Measurements from ENCODE around the gene PPP4R1.

Gene PPP4R1

GRCh38 chr18:9549405-9549804 lies 65.0 kb downstream of the PPP4R1 start:
- no peak for TF ChIP-seq CTCF (IDR thresholded peaks at IDR 0.05; ENCODE audit: borderline replicate concordance, control extremely low read depth, extremely low read depth, insufficient read depth, missing control alignments)
- DNase-seq (ENCODE audit: low spot score), result no peak
- in situ Hi-C loops (cut with MboI; ENCODE audit: low sequenced_read_pairs, unreplicated experiment), result loop anchor here (25.0 kb wide), 1 partner anchor 912 kb away; no protein-coding TSS in a partner anchor

GRCh38 chr18:9547782-9548181 lies 66.6 kb downstream of the PPP4R1 start:
- in situ Hi-C loops (cut with MboI; ENCODE audit: low sequenced_read_pairs, unreplicated experiment), result loop anchor here (25.0 kb wide), 1 partner anchor 910 kb away; no protein-coding TSS in a partner anchor
- no peak for DNase-seq (ENCODE audit: low spot score)
- no peak for TF ChIP-seq CTCF (IDR thresholded peaks at IDR 0.05; ENCODE audit: borderline replicate concordance, control extremely low read depth, extremely low read depth, insufficient read depth, missing control alignments)

GRCh38 chr18:9546468-9546867 lies 67.9 kb downstream of the PPP4R1 start:
- in situ Hi-C loops (cut with MboI; ENCODE audit: low sequenced_read_pairs, unreplicated experiment), result loop anchor here (25.0 kb wide), 1 partner anchor 909 kb away; no protein-coding TSS in a partner anchor
- DNase-seq (ENCODE audit: low spot score), result no peak
- TF ChIP-seq CTCF (IDR thresholded peaks at IDR 0.05; ENCODE audit: borderline replicate concordance, control extremely low read depth, extremely low read depth, insufficient read depth, missing control alignments), result no peak

- no peak for DNase-seq (ENCODE audit: low spot score)
- in situ Hi-C loops (cut with MboI; ENCODE audit: low sequenced_read_pairs, unreplicated experiment), result loop anchor here (25.0 kb wide), 1 partner anchor 908 kb away; no protein-coding TSS in a partner anchor
- no peak for TF ChIP-seq CTCF (IDR thresholded peaks at IDR 0.05; ENCODE audit: borderline replicate concordance, control extremely low read depth, extremely low read depth, insufficient read depth, missing control alignments)
Observed at GRCh38 chr18:9545029-9545428, 69.3 kb downstream of the PPP4R1 start.

- no peak for DNase-seq (ENCODE audit: low spot score)
- TF ChIP-seq CTCF (IDR thresholded peaks at IDR 0.05; ENCODE audit: borderline replicate concordance, control extremely low read depth, extremely low read depth, insufficient read depth, missing control alignments), result no peak
- in situ Hi-C loops (cut with MboI; ENCODE audit: low sequenced_read_pairs, unreplicated experiment), result loop anchor here (25.0 kb wide), 1 partner anchor 906 kb away; no protein-coding TSS in a partner anchor
Observed at GRCh38 chr18:9542924-9543323, 71.4 kb downstream of the PPP4R1 start.

GRCh38 chr18:9539938-9540337 lies 74.4 kb downstream of the PPP4R1 start:
- in situ Hi-C loops (cut with MboI; ENCODE audit: low sequenced_read_pairs, unreplicated experiment), result loop anchor here (25.0 kb wide), 1 partner anchor 903 kb away; no protein-coding TSS in a partner anchor
- TF ChIP-seq CTCF (IDR thresholded peaks at IDR 0.05; ENCODE audit: borderline replicate concordance, control extremely low read depth, extremely low read depth, insufficient read depth, missing control alignments), result no peak
- no peak for DNase-seq (ENCODE audit: low spot score)

Measured in GM13976 (cell line).